ENCODE results near the gene UVSSA.

GRCh38 chr4:1323280-1323634 is 23.8 kb upstream of the UVSSA start:
- TF ChIP-seq SIN3A (IDR thresholded peaks at IDR 0.05; ENCODE audit: borderline replicate concordance, low read depth, low read length) (no peak), POLR2AphosphoS5 (IDR thresholded peaks at IDR 0.05; ENCODE audit: low read depth, low read length) (no peak)

Measured in SK-N-SH (cell line).